OCI-LY3 (cell line): ENCODE data around the gene CACNA1A.
"Not testable (repeated sequence)": the region's sequence is repeated elsewhere in the genome, so short reads cannot be mapped to it uniquely, and the experiment has no call there.

ENCODE experiments used
- H2AFZ ChIP-seq: fragments of 200-600, 300-600 bp; shearing (Covaris generic); 2 replicates; pipeline ENCODE4 v1.6.0; 2014; ENCODE audit warnings: antibody characterized with exemption, low read depth, low read length
- H3K27ac ChIP-seq: fragments of 200-600, 300-600 bp; sonication (generic); 2 replicates; pipeline ENCODE4 v1.5.1; 2014; ENCODE audit warnings: mild to moderate bottlenecking, low read length, moderate library complexity, mixed read lengths
- H3K27me3 ChIP-seq: fragments of 200-600, 300-600 bp; sonication (generic); 2 replicates; pipeline ENCODE4 v1.6.1; 2014; ENCODE audit warnings: low read depth, low read length, mixed read lengths
- H3K36me3 ChIP-seq: fragments of 200-600, 300-600 bp; sonication (generic); replicated peaks from 2 replicates; pipeline ENCODE3; 2014; ENCODE audit warnings: low read depth, low read length, mixed read lengths
- H3K4me1 ChIP-seq: fragments of 300-600, 200-600 bp; sonication (generic); 2 replicates; pipeline ENCODE4 v1.6.1; 2014; ENCODE audit warnings: low read length, mixed read lengths
- H3K4me2 ChIP-seq: fragments of 200-600, 300-600 bp; sonication (generic); 2 replicates; pipeline ENCODE4 v1.6.1; 2014; ENCODE audit warnings: low read length, mixed read lengths
- H3K4me3 ChIP-seq: fragments of 300-600, 200-600 bp; sonication (generic); 2 replicates; pipeline ENCODE4 v1.5.1; 2014; ENCODE audit warnings: antibody characterized with exemption, mild to moderate bottlenecking, low read length, moderate library complexity
- H3K79me2 ChIP-seq: fragments of 300-600, 200-600 bp; shearing (Covaris generic); 2 replicates; pipeline ENCODE4 v1.6.1; 2014; ENCODE audit warnings: mild to moderate bottlenecking, low read length, mixed read lengths
- H3K9ac ChIP-seq: fragments of 300-600, 200-600 bp; shearing (Covaris generic); 2 replicates; pipeline ENCODE4 v1.6.0; 2014; ENCODE audit warnings: mild to moderate bottlenecking, low read length, moderate library complexity
- H3K9me3 ChIP-seq: fragments of 200-600, 300-600 bp; shearing (Covaris generic); 2 replicates; pipeline ENCODE4 v1.6.1; 2014; ENCODE audit warnings: low read length, mixed read lengths; ENCODE audit not compliant: insufficient read depth
- H4K20me1 ChIP-seq: fragments of 200-600, 300-600 bp; sonication (generic); 2 replicates; pipeline ENCODE4 v1.6.1; 2016; ENCODE audit warnings: low read length, mixed read lengths; ENCODE audit not compliant: insufficient read depth
- EZH2phosphoT487 ChIP-seq: fragments of 200-600 bp; shearing (Covaris generic); IDR thresholded peaks from 2 replicates; pipeline ENCODE4 v1.6.1; 2018; ENCODE audit warnings: antibody characterized with exemption, mixed run types, low read depth
- TF ChIP-seq, protein P1 (sequence below): fragments of 200-600, 300-600 bp; sonication (generic); IDR thresholded peaks from 2 replicates; pipeline ENCODE4 v1.5.1; 2014; ENCODE audit warnings: antibody characterized with exemption, low read length, low read depth

The CACNA1A gene

GRCh38 chr19:13430790-13431582 is 75.3 kb downstream of the CACNA1A start:
- H3K79me2 ChIP-seq: no peaks in the 10 kb centered on the region
- H3K27ac ChIP-seq: no peak overlapping the region
- no peak overlapping the region for H3K4me3 ChIP-seq
- H3K27me3 ChIP-seq: 0 out of 2 replicates have a peak, but pooled peaks cover 3% of the 10 kb centered on the region
- H2AFZ ChIP-seq: no peak overlapping the region
- no peaks in the 10 kb centered on the region for H3K4me1 ChIP-seq
- no peaks in the 10 kb centered on the region for H4K20me1 ChIP-seq
- H3K4me2 ChIP-seq: no peak overlapping the region
- no peaks in the 10 kb centered on the region for H3K36me3 ChIP-seq
- H3K9me3 ChIP-seq: no peaks in the 10 kb centered on the region; the same call in 1 of the 2 replicates
- no peak for TF ChIP-seq EZH2phosphoT487
- TF ChIP-seq, protein P1, sequence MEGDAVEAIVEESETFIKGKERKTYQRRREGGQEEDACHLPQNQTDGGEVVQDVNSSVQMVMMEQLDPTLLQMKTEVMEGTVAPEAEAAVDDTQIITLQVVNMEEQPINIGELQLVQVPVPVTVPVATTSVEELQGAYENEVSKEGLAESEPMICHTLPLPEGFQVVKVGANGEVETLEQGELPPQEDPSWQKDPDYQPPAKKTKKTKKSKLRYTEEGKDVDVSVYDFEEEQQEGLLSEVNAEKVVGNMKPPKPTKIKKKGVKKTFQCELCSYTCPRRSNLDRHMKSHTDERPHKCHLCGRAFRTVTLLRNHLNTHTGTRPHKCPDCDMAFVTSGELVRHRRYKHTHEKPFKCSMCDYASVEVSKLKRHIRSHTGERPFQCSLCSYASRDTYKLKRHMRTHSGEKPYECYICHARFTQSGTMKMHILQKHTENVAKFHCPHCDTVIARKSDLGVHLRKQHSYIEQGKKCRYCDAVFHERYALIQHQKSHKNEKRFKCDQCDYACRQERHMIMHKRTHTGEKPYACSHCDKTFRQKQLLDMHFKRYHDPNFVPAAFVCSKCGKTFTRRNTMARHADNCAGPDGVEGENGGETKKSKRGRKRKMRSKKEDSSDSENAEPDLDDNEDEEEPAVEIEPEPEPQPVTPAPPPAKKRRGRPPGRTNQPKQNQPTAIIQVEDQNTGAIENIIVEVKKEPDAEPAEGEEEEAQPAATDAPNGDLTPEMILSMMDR: peak; percentile 84
- H3K9ac ChIP-seq: no peak overlapping the region

GRCh38 chr19:13429563-13429962 is 76.7 kb downstream of the CACNA1A start:
- no peak overlapping the region for H2AFZ ChIP-seq
- H3K4me2 ChIP-seq: no peak overlapping the region
- no peak for TF ChIP-seq EZH2phosphoT487
- TF ChIP-seq, protein P1: no peak
- H3K9me3 ChIP-seq: no peaks in the 10 kb centered on the region; the same call in 1 of the 2 replicates
- H3K79me2 ChIP-seq: no peaks in the 10 kb centered on the region
- no peaks in the 10 kb centered on the region for H3K36me3 ChIP-seq
- no peaks in the 10 kb centered on the region for H4K20me1 ChIP-seq
- H3K27me3 ChIP-seq: 0 out of 2 replicates have a peak, but pooled peaks cover 3% of the 10 kb centered on the region
- H3K27ac ChIP-seq: no peak overlapping the region
- H3K9ac ChIP-seq: no peak overlapping the region
- H3K4me3 ChIP-seq: no peak overlapping the region
- H3K4me1 ChIP-seq: no peaks in the 10 kb centered on the region

- Histone ChIP-seq H3K27me3 (no peaks in the 10 kb centered on the region), H3K9me3 (no peaks in the 10 kb centered on the region; the same call in 1 of the 2 replicates), H3K27ac (no peak overlapping the region), H2AFZ (no peak overlapping the region), H4K20me1 (no peaks in the 10 kb centered on the region), H3K4me1 (no peaks in the 10 kb centered on the region), H3K79me2 (no peaks in the 10 kb centered on the region), H3K36me3 (no peaks in the 10 kb centered on the region), H3K9ac (no peak overlapping the region), H3K4me3 (no peak overlapping the region), H3K4me2 (no peak overlapping the region)
- TF ChIP-seq EZH2phosphoT487: no peak
- TF ChIP-seq, protein P1: peak; percentile 72
These were observed 77.9 kb downstream of the CACNA1A start for GRCh38 chr19:13428352-13428751.

GRCh38 chr19:13427273-13428051 is 78.8 kb downstream of the CACNA1A start:
- TF ChIP-seq, protein P1: no peak
- no peak for TF ChIP-seq EZH2phosphoT487
- H3K79me2 ChIP-seq: no peaks in the 10 kb centered on the region
- H3K9me3 ChIP-seq: peaks cover 6% of the 10 kb centered on the region
- no peaks in the 10 kb centered on the region for H3K36me3 ChIP-seq
- no peak overlapping the region for H3K27ac ChIP-seq
- H2AFZ ChIP-seq: no peak overlapping the region
- H3K4me2 ChIP-seq: no peak overlapping the region
- no peaks in the 10 kb centered on the region for H3K27me3 ChIP-seq
- H4K20me1 ChIP-seq: no peaks in the 10 kb centered on the region
- no peaks in the 10 kb centered on the region for H3K4me1 ChIP-seq
- H3K9ac ChIP-seq: no peak overlapping the region
- H3K4me3 ChIP-seq: no peak overlapping the region

DNA sequence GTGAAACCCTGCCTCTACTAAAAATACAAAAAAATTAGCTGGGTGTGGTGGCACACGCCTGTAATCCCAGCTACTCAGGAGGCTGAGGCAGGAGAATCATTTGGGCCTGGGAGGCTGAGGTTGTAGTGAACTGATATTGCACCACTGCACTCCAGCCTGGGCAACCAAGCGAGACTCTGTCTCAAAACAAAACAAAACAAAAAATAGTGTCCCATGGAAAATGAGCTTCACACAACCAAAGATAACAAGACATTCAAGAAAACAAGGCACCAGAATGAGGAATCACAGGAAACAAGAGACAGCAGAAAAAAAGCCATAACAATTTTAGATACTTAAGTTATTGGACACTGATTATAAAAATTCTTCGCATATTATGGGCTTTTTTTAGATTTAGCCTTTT is 80.4 kb downstream of the CACNA1A start:
- not testable (repeated sequence) for H3K79me2 ChIP-seq, H3K9me3 ChIP-seq, H3K4me2 ChIP-seq, H3K36me3 ChIP-seq, H3K4me1 ChIP-seq, H4K20me1 ChIP-seq, H3K4me3 ChIP-seq, H2AFZ ChIP-seq, H3K9ac ChIP-seq, H3K27me3 ChIP-seq, H3K27ac ChIP-seq
